OCI-LY7 (cell line): ENCODE results near the gene FAM120C. TPM values are rescaled to one million over a fixed set of nuclear protein-coding genes. Genes with fewer than 3 reads are reported as not detected.

ENCODE experiments used
- BruUV-seq: library from RNA; stranded (reverse); fragments of 400-500 nt; replicated peaks from 2 replicates; lab custom pipeline; 2021; lab: Mats Ljungman, UMichigan
- CTCF ChIA-PET: fragments of 300-600 bp; sonication (Branson Sonifier 250); formaldehyde crosslinking; loops from one replicate; lab custom pipeline; 2022; ENCODE audit warnings: antibody characterized with exemption; ENCODE audit not compliant: unreplicated experiment; lab: Charles Lee
- POLR2A ChIA-PET: fragments of 300-600 bp; sonication (Branson Sonifier 250); formaldehyde crosslinking; loops from one replicate; lab custom pipeline; 2022; ENCODE audit warnings: antibody characterized with exemption; lab: Charles Lee
- DNase-seq: peaks from one replicate; pipeline ENCODE4 v3.0.0-alpha.2; 2015; ENCODE audit warnings: low spot score
- H2AFZ ChIP-seq: fragments of 200-600 bp; sonication (generic), shearing (Covaris generic); 2 replicates; pipeline ENCODE4 v1.6.1; 2014; ENCODE audit warnings: mild to moderate bottlenecking, antibody characterized with exemption, low read length, moderate library complexity
- H3K27ac ChIP-seq: fragments of 200-600 bp; sonication (generic); 2 replicates; pipeline ENCODE4 v1.5.1; 2014; ENCODE audit warnings: mixed run types, low read depth, mild to moderate bottlenecking, moderate library complexity, low read length, inconsistent platforms; ENCODE audit not compliant: poor library complexity, severe bottlenecking
- H3K36me3 ChIP-seq: fragments of 200-600 bp; sonication (generic); 2 replicates; pipeline ENCODE4 v1.6.1; 2014; ENCODE audit warnings: mild to moderate bottlenecking, antibody characterized with exemption, low read length, moderate library complexity, mixed read lengths; ENCODE audit not compliant: insufficient read depth
- H3K4me1 ChIP-seq: fragments of 200-600 bp; sonication (generic); 2 replicates; pipeline ENCODE4 v1.5.1; 2014; ENCODE audit warnings: mild to moderate bottlenecking, low read length; ENCODE audit not compliant: insufficient read depth, poor library complexity, severe bottlenecking
- H3K4me2 ChIP-seq: fragments of 200-600 bp; sonication (generic); 2 replicates; pipeline ENCODE4 v1.6.1; 2014; ENCODE audit warnings: mild to moderate bottlenecking, low read length
- H3K4me3 ChIP-seq: fragments of 200-600 bp; sonication (generic); 2 replicates; pipeline ENCODE4 v1.5.1; 2014; ENCODE audit warnings: mild to moderate bottlenecking, low read depth, low read length; ENCODE audit not compliant: poor library complexity, severe bottlenecking
- H3K79me2 ChIP-seq: fragments of 200-600 bp; sonication (generic); 2 replicates; pipeline ENCODE4 v1.6.1; 2016; ENCODE audit warnings: low read depth, mild to moderate bottlenecking, low read length, moderate library complexity, mixed read lengths; ENCODE audit not compliant: insufficient read depth
- H3K9me2 ChIP-seq: fragments of 200-600 bp; sonication (generic); 2 replicates; pipeline ENCODE4 v1.6.1; 2016; ENCODE audit warnings: mild to moderate bottlenecking, low read length, mixed read lengths; ENCODE audit not compliant: insufficient read depth
- H3K9me3 ChIP-seq: fragments of 200-600 bp; sonication (generic); 2 replicates; pipeline ENCODE4 v1.6.1; 2014; ENCODE audit warnings: mild to moderate bottlenecking, mixed run types, low read length, mixed read lengths
- H4K20me1 ChIP-seq: fragments of 200-600 bp; sonication (generic); 2 replicates; pipeline ENCODE4 v1.6.1; 2014; ENCODE audit warnings: mild to moderate bottlenecking, antibody characterized with exemption, low read length, moderate library complexity, mixed read lengths; ENCODE audit not compliant: insufficient read depth
- EZH2phosphoT487 ChIP-seq: fragments of 200-600 bp; sonication (generic); IDR thresholded peaks from 2 replicates; pipeline ENCODE4 v1.6.1; 2018; ENCODE audit warnings: low read depth, borderline replicate concordance, mild to moderate bottlenecking, mixed run types, antibody characterized with exemption, low read length, moderate library complexity, mixed read lengths
- intact Hi-C: fragments of 100-400 bp; cut with micrococcal nuclease; formaldehyde crosslinking; loops from one replicate; pipeline ENCODE4 v1.10.0; 2022; ENCODE audit not compliant: unreplicated experiment
- total RNA-seq, 2 experiments: library from RNA; depleted of rRNA in 1 of 2; stranded (reverse); fragments of >200 nt in 1 of 2; shearing (Covaris generic) in 1 of 2; gene quantifications; 2 replicates each; pipeline ENCODE4 v1.2.3, GENCODE V29; 2014 to 2022
- TF ChIP-seq, protein P1 (sequence below): fragments of 200-600 bp; sonication (generic); conservative IDR thresholded peaks from 2 replicates; pipeline ENCODE4 v1.5.1; 2014; ENCODE audit warnings: mild to moderate bottlenecking, antibody characterized with exemption, low read length, moderate library complexity, mixed read lengths

The FAM120C gene
- total RNA-seq, 2 experiments from 2014 or later: 21.4 to 22.2 TPM

DNA sequence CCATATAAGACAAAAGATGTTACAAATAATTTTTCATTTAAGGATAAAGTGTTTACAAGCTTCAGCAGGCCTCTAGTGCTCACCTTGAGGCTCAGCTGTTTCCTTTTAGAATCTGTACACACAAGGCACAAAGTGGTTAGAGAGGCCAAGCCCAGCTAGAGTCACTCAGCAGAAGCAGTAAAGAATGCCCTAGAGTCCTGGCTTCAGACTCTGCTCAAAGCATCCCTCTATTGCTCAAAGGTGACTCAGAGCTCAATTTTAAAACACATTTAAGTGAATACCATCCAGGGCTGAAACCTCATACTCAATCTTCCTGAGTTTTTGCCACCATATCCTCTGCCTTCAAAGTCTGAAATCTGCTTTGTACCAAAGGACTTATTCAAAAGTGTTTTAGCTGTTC, 116.2 kb downstream of the FAM120C start:
- H3K4me1 ChIP-seq: no peaks in the 10 kb centered on the region
- no peak for DNase-seq
- no peaks in the 10 kb centered on the region for H3K9me2 ChIP-seq
- H3K4me3 ChIP-seq: no peak overlapping the region
- H3K36me3 ChIP-seq: no peaks in the 10 kb centered on the region
- ChIA-PET CTCF (no interaction called here), POLR2A (no interaction called here)
- no peaks in the 10 kb centered on the region for H3K9me3 ChIP-seq
- TF ChIP-seq EZH2phosphoT487: no peak
- TF ChIP-seq, protein P1, sequence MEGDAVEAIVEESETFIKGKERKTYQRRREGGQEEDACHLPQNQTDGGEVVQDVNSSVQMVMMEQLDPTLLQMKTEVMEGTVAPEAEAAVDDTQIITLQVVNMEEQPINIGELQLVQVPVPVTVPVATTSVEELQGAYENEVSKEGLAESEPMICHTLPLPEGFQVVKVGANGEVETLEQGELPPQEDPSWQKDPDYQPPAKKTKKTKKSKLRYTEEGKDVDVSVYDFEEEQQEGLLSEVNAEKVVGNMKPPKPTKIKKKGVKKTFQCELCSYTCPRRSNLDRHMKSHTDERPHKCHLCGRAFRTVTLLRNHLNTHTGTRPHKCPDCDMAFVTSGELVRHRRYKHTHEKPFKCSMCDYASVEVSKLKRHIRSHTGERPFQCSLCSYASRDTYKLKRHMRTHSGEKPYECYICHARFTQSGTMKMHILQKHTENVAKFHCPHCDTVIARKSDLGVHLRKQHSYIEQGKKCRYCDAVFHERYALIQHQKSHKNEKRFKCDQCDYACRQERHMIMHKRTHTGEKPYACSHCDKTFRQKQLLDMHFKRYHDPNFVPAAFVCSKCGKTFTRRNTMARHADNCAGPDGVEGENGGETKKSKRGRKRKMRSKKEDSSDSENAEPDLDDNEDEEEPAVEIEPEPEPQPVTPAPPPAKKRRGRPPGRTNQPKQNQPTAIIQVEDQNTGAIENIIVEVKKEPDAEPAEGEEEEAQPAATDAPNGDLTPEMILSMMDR: no peak
- H4K20me1 ChIP-seq: no peaks in the 10 kb centered on the region
- H3K27ac ChIP-seq: no peak overlapping the region
- no peak overlapping the region for H3K4me2 ChIP-seq
- no peaks in the 10 kb centered on the region for H3K79me2 ChIP-seq
- H2AFZ ChIP-seq: no peak overlapping the region
- intact Hi-C loops: no loop called here
- no TSS peak for BruUV-seq

DNA sequence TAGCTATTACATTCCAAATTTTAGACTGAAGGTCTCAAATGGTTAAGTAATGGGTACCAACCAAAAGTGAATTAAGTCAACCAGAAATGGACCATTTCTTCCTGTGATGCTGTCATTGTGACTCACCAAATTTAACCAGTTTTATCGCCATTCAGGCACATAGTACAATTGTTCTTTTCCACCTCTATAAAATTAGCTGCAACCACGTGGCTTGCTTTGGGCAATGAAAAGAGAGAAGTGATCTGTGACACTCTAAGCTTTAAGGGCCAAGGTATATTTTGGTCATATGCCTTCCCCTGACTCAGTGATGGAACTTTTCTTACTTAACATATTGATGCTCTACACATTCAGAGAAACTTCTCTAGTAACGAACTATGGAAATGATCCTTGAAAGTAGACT, 118.5 kb downstream of the FAM120C start:
- intact Hi-C loops: no loop called here
- no TSS peak for BruUV-seq
- no peaks in the 10 kb centered on the region for H3K79me2 ChIP-seq
- H3K4me2 ChIP-seq: no peak overlapping the region
- no peak overlapping the region for H2AFZ ChIP-seq
- no peaks in the 10 kb centered on the region for H3K9me2 ChIP-seq
- no peaks in the 10 kb centered on the region for H3K9me3 ChIP-seq
- POLR2A ChIA-PET: no interaction called here
- no peaks in the 10 kb centered on the region for H4K20me1 ChIP-seq
- no peaks in the 10 kb centered on the region for H3K36me3 ChIP-seq
- H3K4me1 ChIP-seq: no peaks in the 10 kb centered on the region
- TF ChIP-seq, protein P1: no peak
- TF ChIP-seq EZH2phosphoT487: no peak
- CTCF ChIA-PET: no interaction called here
- H3K27ac ChIP-seq: no peak overlapping the region
- H3K4me3 ChIP-seq: no peak overlapping the region
- DNase-seq: no peak

DNA sequence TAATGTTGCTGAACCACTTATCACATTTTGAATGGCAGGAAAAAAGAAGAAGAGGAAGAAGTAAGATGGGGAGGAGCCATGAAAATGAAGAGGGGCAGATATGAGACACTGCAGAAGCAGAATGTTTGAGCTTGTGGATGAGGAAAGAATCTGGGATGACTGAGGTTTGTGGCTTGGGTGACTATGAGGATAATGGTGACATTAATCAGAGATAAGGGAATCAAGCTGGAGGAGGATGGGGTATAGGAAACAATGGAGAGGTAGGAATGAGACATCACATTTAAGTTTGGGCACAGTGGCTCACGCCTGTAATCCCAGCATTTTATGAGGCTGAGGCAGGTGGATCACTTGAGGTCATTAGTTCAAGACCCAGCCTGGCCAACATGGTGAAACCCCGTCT, 119.7 kb downstream of the FAM120C start:
- intact Hi-C loops: no loop called here
- POLR2A ChIA-PET: no interaction called here
- no peak for TF ChIP-seq EZH2phosphoT487
- TF ChIP-seq, protein P1: no peak

More for the DNA sequence above, 119.7 kb downstream of the FAM120C start:
- no peaks in the 10 kb centered on the region for H3K4me1 ChIP-seq
- H3K9me2 ChIP-seq: no peaks in the 10 kb centered on the region
- no peaks in the 10 kb centered on the region for H3K9me3 ChIP-seq
- no peak overlapping the region for H3K4me2 ChIP-seq
- H4K20me1 ChIP-seq: no peaks in the 10 kb centered on the region
- H3K4me3 ChIP-seq: no peak overlapping the region
- H3K79me2 ChIP-seq: no peaks in the 10 kb centered on the region
- BruUV-seq: no TSS peak
- H2AFZ ChIP-seq: no peak overlapping the region
- CTCF ChIA-PET: no interaction called here
- no peak overlapping the region for H3K27ac ChIP-seq
- H3K36me3 ChIP-seq: no peaks in the 10 kb centered on the region
- no peak for DNase-seq
